HCT116 (cell line): ENCODE results near the gene APCDD1L. TPM values are rescaled to one million over a fixed set of nuclear protein-coding genes. Genes with fewer than 3 reads are reported as not detected.
"Not testable (repeated sequence)": the region's sequence is repeated elsewhere in the genome, so short reads cannot be mapped to it uniquely, and the experiment has no call there.

Experiments used
- ATAC-seq: fragments of 200-7000 bp; cut with Tn5 transposase; 2 replicates; pipeline ENCODE4 v1.9.1; 2020; ENCODE audit warnings: mild to moderate bottlenecking, moderate library complexity
- BruUV-seq: library from RNA; stranded (reverse); fragments of 400-500 nt; replicated peaks from 2 replicates; lab custom pipeline; 2021; lab: Mats Ljungman, UMichigan
- CTCF ChIA-PET: fragments of 300-600 bp; sonication (Branson Sonifier 250); formaldehyde crosslinking; loops from one replicate; lab custom pipeline; 2021; ENCODE audit warnings: antibody characterized with exemption; lab: Charles Lee
- POLR2A ChIA-PET: fragments of 300-600, 350-600 bp; sonication (Branson Sonifier 250); formaldehyde crosslinking; loops from one replicate; lab custom pipeline; 2021; ENCODE audit warnings: antibody characterized with exemption; lab: Charles Lee
- RAD21 ChIA-PET, 2 experiments: fragments of 300-600 bp; sonication (Branson Sonifier 250); formaldehyde crosslinking; loops; one replicate each; lab custom pipeline; 2023; ENCODE audit warnings: low total read pairs in 2 of 2; ENCODE audit not compliant: uncharacterized antibody in 2 of 2, unreplicated experiment in 2 of 2, low non-redundant PET in 1 of 2; lab: Charles Lee
- DNase-seq: peaks from one replicate; pipeline ENCODE4 v3.0.0-alpha.2; 2010; ENCODE audit warnings: low read depth, low spot score
- H2AFZ ChIP-seq: fragments of 200-600 bp; shearing (Covaris generic), sonication (generic); 2 replicates; pipeline ENCODE4 v1.6.1; 2017; ENCODE audit warnings: low read depth, mixed run types, mixed read lengths, antibody characterized with exemption, low read length; ENCODE audit not compliant: poor library complexity, severe bottlenecking
- H3K27ac ChIP-seq: 2 replicates; pipeline ENCODE4 v1.5.1; 2012; ENCODE audit warnings: low read depth, low read length
- H3K27me3 ChIP-seq: fragments of 200-600 bp; sonication (generic); 2 replicates; pipeline ENCODE4 v1.6.1; 2016; ENCODE audit warnings: mixed run types, low read length, mixed read lengths; ENCODE audit not compliant: insufficient read depth
- H3K36me3 ChIP-seq, 2 experiments: fragments of 200-500 bp in 1 of 2; fragments of 200-600 bp in 1 of 2; sonication (Bioruptor generic) in 1 of 2; sonication (generic) in 1 of 2; 2 replicates each; pipeline versions ENCODE4 v1.5.1 to v1.6.1; 2014 to 2016; ENCODE audit warnings: low read length in 2 of 2, inconsistent platforms in 1 of 2, mixed read lengths in 1 of 2, mixed run types in 1 of 2; ENCODE audit not compliant: insufficient read depth in 2 of 2, control insufficient read depth in 1 of 2
- H3K4me1 ChIP-seq, 2 experiments: fragments of 200-600 bp in 1 of 2; sonication (generic) in 1 of 2; 2 replicates each; pipeline versions ENCODE4 v1.5.1 to v1.6.1; 2012 to 2017; ENCODE audit warnings: low read length in 2 of 2, inconsistent platforms in 1 of 2, mild to moderate bottlenecking in 1 of 2, mixed read lengths in 1 of 2, mixed run types in 1 of 2, moderate library complexity in 1 of 2; ENCODE audit not compliant: insufficient read depth in 2 of 2, control insufficient read depth in 1 of 2
- H3K4me2 ChIP-seq: fragments of 200-600 bp; sonication (generic); 2 replicates; pipeline ENCODE4 v1.6.1; 2017; ENCODE audit warnings: mixed run types, low read length, mixed read lengths
- H3K4me3 ChIP-seq, 2 experiments: fragments of 200-600 bp in 1 of 2; sonication (generic) in 1 of 2; replicated peaks in 1 of 2; 2 replicates each; pipeline ENCODE4 v1.5.1; 2011 to 2016; ENCODE audit warnings: low read length in 2 of 2, control low read depth in 1 of 2, low read depth in 1 of 2, mild to moderate bottlenecking in 1 of 2, mixed read lengths in 1 of 2, mixed run types in 1 of 2
- H3K79me2 ChIP-seq: fragments of 200-600 bp; sonication (generic); 2 replicates; pipeline ENCODE4 v1.6.1; 2017; ENCODE audit warnings: mild to moderate bottlenecking, mixed run types, low read length, moderate library complexity, mixed read lengths; ENCODE audit not compliant: insufficient read depth
- H3K9ac ChIP-seq: fragments of 200-600 bp; sonication (generic); 2 replicates; pipeline ENCODE4 v1.6.1; 2016; ENCODE audit warnings: low read length, mixed read lengths
- H3K9me2 ChIP-seq: fragments of 200-600 bp; sonication (generic), shearing (Covaris generic); 2 replicates; pipeline ENCODE4 v1.6.1; 2017; ENCODE audit warnings: mixed run types, mild to moderate bottlenecking, moderate library complexity; ENCODE audit not compliant: insufficient read depth
- H3K9me3 ChIP-seq, 2 experiments: fragments of 200-500 bp in 1 of 2; fragments of 200-600 bp in 1 of 2; sonication (Bioruptor generic) in 1 of 2; sonication (generic) in 1 of 2; 2 replicates each; pipeline ENCODE4 v1.6.1; 2014 to 2017; ENCODE audit warnings: low read length in 2 of 2, mixed read lengths in 2 of 2, inconsistent platforms in 1 of 2, low read depth in 1 of 2, mild to moderate bottlenecking in 1 of 2, mixed run types in 1 of 2, moderate library complexity in 1 of 2; ENCODE audit not compliant: control insufficient read depth in 1 of 2, insufficient read depth in 1 of 2
- H4K20me1 ChIP-seq: fragments of 200-600 bp; sonication (generic), shearing (Covaris generic); 2 replicates; pipeline ENCODE4 v1.6.1; 2017; ENCODE audit warnings: mixed run types, mild to moderate bottlenecking, moderate library complexity; ENCODE audit not compliant: insufficient read depth
- CBX3 ChIP-seq: IDR thresholded peaks from 2 replicates; pipeline ENCODE4 v1.6.1; 2012; ENCODE audit warnings: low read depth
- EGR1 ChIP-seq: IDR thresholded peaks from 2 replicates; pipeline ENCODE4 v1.6.1; 2012; ENCODE audit warnings: low read depth
- FOSL1 ChIP-seq: IDR thresholded peaks from 2 replicates; pipeline ENCODE4 v1.6.1; 2012; ENCODE audit warnings: low read depth
- JUND ChIP-seq: IDR thresholded peaks from 2 replicates; pipeline ENCODE4 v1.6.1; 2012
- SP1 ChIP-seq: IDR thresholded peaks from 2 replicates; pipeline ENCODE4 v1.6.1; 2012; ENCODE audit warnings: low read depth
- intact Hi-C: fragments of 100-400 bp; cut with micrococcal nuclease; formaldehyde crosslinking; loops from 2 replicates; pipeline ENCODE4 v1.10.0; 2022
- total RNA-seq: library from RNA; stranded (reverse); gene quantifications from one replicate; pipeline ENCODE4 v1.2.1, GENCODE V29; 2021; ENCODE audit not compliant: unreplicated experiment
- TF ChIP-seq, protein P1 (sequence below): IDR thresholded peaks from 2 replicates; pipeline ENCODE4 v1.6.1; 2012; ENCODE audit warnings: low read depth
- TF ChIP-seq, protein P2 (sequence below): IDR thresholded peaks from 2 replicates; pipeline ENCODE4 v1.6.1; 2012
- TF ChIP-seq, protein P3 (sequence below), 3 experiments: fragments of 200-600 bp in 1 of 3; sonication (generic) in 1 of 3; IDR thresholded peaks in 2 of 3; conservative IDR thresholded peaks in 1 of 3; 2 replicates each; pipeline ENCODE4 v1.5.1; 2012 to 2017; ENCODE audit warnings: low read depth in 2 of 3, low read length in 2 of 3, antibody characterized with exemption in 1 of 3, borderline replicate concordance in 1 of 3, control low read depth in 1 of 3, mild to moderate bottlenecking in 1 of 3, mixed read lengths in 1 of 3, mixed run types in 1 of 3, moderate library complexity in 1 of 3; ENCODE audit not compliant: insufficient read depth in 1 of 3

APCDD1L gene
- total RNA-seq, 1 experiment from 2014 or later: not detected

DNA sequence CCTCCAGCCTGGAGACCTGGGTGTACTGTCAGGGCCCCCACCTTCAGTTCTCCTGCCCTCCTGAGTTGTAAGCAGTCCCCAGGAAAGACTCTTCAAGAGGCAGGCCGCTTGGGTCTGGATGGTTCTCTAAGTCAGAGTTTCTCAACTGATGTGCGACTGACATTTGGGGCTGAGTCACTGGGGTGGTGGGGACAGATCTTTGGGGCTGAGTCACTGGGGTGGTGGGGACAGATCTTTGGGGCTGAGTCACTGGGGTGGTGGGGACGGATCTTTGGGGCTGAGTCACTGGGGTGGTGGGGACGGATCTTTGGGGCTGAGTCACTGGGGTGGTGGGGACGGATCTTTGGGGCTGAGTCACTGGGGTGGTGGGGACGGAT, 26.8 kb upstream of the APCDD1L start:
- peak overlapping the region; percentile 57; the same call in 1 of the 2 replicates for H3K27ac ChIP-seq
- peaks cover 4 to 30% of the 10 kb centered on the region in 2 experiments; a peak in 3 of 4 replicates for H3K4me1 ChIP-seq
- H3K79me2 ChIP-seq, RAD21 ChIA-PET, intact Hi-C loops, H3K27me3 ChIP-seq, POLR2A ChIA-PET, H4K20me1 ChIP-seq, H3K36me3 ChIP-seq, H3K9me2 ChIP-seq, BruUV-seq, H2AFZ ChIP-seq, H3K9me3 ChIP-seq, CTCF ChIA-PET, H3K9ac ChIP-seq: not testable (repeated sequence)
- ATAC-seq (peak; percentile 76), DNase-seq (peak; percentile 24)
- H3K4me3 ChIP-seq: peak overlapping the region in 1 of 2 experiments; percentile 6; a peak in 1 of 4 replicates
- TF ChIP-seq FOSL1 (peak; percentile 83), JUND (peak; percentile 75), SP1 (peak; percentile 52; the same call in 1 of the 2 replicates)
- peak overlapping the region; percentile 61 for H3K4me2 ChIP-seq

GRCh38 chr20:58538752-58539151, 23.6 kb upstream of the APCDD1L start:
- no peaks in the 10 kb centered on the region for H4K20me1 ChIP-seq
- ChIA-PET POLR2A (no interaction called here), RAD21 (no interaction called here)
- DNase-seq: no peak
- BruUV-seq: no TSS peak
- H2AFZ ChIP-seq: no peak overlapping the region
- H3K4me1 ChIP-seq: peaks cover 4 to 24% of the 10 kb centered on the region in 2 experiments; a peak in 3 of 4 replicates
- no peak for ATAC-seq
- no peak overlapping the region for H3K27ac ChIP-seq
- H3K9ac ChIP-seq: no peak overlapping the region
- H3K4me3 ChIP-seq: no peak overlapping the region
- no peaks in the 10 kb centered on the region for H3K79me2 ChIP-seq
- H3K4me2 ChIP-seq: no peak overlapping the region
- peaks cover 0 to 4% of the 10 kb centered on the region in 2 experiments; a peak in 2 of 4 replicates for H3K9me3 ChIP-seq
- H3K9me2 ChIP-seq: no peaks in the 10 kb centered on the region
- TF ChIP-seq CBX3 (no peak), EGR1 (no peak)
- TF ChIP-seq, protein P1, sequence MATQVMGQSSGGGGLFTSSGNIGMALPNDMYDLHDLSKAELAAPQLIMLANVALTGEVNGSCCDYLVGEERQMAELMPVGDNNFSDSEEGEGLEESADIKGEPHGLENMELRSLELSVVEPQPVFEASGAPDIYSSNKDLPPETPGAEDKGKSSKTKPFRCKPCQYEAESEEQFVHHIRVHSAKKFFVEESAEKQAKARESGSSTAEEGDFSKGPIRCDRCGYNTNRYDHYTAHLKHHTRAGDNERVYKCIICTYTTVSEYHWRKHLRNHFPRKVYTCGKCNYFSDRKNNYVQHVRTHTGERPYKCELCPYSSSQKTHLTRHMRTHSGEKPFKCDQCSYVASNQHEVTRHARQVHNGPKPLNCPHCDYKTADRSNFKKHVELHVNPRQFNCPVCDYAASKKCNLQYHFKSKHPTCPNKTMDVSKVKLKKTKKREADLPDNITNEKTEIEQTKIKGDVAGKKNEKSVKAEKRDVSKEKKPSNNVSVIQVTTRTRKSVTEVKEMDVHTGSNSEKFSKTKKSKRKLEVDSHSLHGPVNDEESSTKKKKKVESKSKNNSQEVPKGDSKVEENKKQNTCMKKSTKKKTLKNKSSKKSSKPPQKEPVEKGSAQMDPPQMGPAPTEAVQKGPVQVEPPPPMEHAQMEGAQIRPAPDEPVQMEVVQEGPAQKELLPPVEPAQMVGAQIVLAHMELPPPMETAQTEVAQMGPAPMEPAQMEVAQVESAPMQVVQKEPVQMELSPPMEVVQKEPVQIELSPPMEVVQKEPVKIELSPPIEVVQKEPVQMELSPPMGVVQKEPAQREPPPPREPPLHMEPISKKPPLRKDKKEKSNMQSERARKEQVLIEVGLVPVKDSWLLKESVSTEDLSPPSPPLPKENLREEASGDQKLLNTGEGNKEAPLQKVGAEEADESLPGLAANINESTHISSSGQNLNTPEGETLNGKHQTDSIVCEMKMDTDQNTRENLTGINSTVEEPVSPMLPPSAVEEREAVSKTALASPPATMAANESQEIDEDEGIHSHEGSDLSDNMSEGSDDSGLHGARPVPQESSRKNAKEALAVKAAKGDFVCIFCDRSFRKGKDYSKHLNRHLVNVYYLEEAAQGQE: no peak
- TF ChIP-seq, protein P2, sequence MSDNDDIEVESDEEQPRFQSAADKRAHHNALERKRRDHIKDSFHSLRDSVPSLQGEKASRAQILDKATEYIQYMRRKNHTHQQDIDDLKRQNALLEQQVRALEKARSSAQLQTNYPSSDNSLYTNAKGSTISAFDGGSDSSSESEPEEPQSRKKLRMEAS: no peak
- TF ChIP-seq, protein P3, sequence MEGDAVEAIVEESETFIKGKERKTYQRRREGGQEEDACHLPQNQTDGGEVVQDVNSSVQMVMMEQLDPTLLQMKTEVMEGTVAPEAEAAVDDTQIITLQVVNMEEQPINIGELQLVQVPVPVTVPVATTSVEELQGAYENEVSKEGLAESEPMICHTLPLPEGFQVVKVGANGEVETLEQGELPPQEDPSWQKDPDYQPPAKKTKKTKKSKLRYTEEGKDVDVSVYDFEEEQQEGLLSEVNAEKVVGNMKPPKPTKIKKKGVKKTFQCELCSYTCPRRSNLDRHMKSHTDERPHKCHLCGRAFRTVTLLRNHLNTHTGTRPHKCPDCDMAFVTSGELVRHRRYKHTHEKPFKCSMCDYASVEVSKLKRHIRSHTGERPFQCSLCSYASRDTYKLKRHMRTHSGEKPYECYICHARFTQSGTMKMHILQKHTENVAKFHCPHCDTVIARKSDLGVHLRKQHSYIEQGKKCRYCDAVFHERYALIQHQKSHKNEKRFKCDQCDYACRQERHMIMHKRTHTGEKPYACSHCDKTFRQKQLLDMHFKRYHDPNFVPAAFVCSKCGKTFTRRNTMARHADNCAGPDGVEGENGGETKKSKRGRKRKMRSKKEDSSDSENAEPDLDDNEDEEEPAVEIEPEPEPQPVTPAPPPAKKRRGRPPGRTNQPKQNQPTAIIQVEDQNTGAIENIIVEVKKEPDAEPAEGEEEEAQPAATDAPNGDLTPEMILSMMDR (IDR thresholded peaks at IDR 0.05 in 2 of 3, conservative IDR thresholded peaks at IDR 0.05 in 1 of 3; ENCODE audit: borderline replicate concordance in 1 of 3, insufficient read depth in 1 of 3, low read depth in 2 of 3, low read length in 2 of 3): no peak
- TF ChIP-seq, all 23 proteins: peak for 0
- Histone ChIP-seq H3K27me3 (no peaks in the 10 kb centered on the region), H3K36me3 (no peaks in the 10 kb centered on the region)
- intact Hi-C loops: no loop called here
- CTCF ChIA-PET: no interaction called here
